HepG2 (cell line): ENCODE data around the gene TRIM28. TPM values are rescaled to one million over a fixed set of nuclear protein-coding genes. Genes with fewer than 3 reads are reported as not detected.

Experiments used
- IKZF4 ChIP-seq: sonication (generic); formaldehyde crosslinking; IDR thresholded peaks from 2 replicates; pipeline ENCODE4 v1.5.1; 2020; ENCODE audit warnings: borderline replicate concordance, mild to moderate bottlenecking, low read depth, missing genetic modification reagents; ENCODE audit errors: not compliant biosample characterization
- JUND ChIP-seq: sonication (generic); formaldehyde crosslinking; IDR thresholded peaks from 2 replicates; pipeline ENCODE4 v1.8.0; 2022; ENCODE audit warnings: mild to moderate bottlenecking, missing genetic modification reagents
- KAT8 ChIP-seq: IDR thresholded peaks from 2 replicates; pipeline ENCODE4 v1.6.1; 2016; ENCODE audit warnings: missing genetic modification reagents, missing compliant biosample characterization
- ZHX2 ChIP-seq, 2 experiments: sonication (generic) in 1 of 2; formaldehyde crosslinking in 1 of 2; IDR thresholded peaks; 2 replicates each; pipeline versions ENCODE4 v1.6.1 to v1.9.0; 2014 to 2022; ENCODE audit warnings: antibody characterized with exemption in 1 of 2, borderline replicate concordance in 1 of 2, inconsistent platforms in 1 of 2, low read depth in 1 of 2, missing genetic modification reagents in 1 of 2
- ZNF660 ChIP-seq: sonication (generic); formaldehyde crosslinking; IDR thresholded peaks from 2 replicates; pipeline ENCODE4 v1.5.1; 2020; ENCODE audit warnings: mild to moderate bottlenecking, low read depth, missing genetic modification reagents, borderline replicate concordance
- ZNF713 ChIP-seq: sonication (generic); formaldehyde crosslinking; IDR thresholded peaks from 2 replicates; pipeline ENCODE4 v1.4.0; 2020; ENCODE audit warnings: mild to moderate bottlenecking, missing genetic modification reagents
- ZNF83 ChIP-seq: sonication (generic); formaldehyde crosslinking; IDR thresholded peaks from 2 replicates; pipeline ENCODE4 v1.4.0; 2020; ENCODE audit warnings: missing genetic modification reagents, mild to moderate bottlenecking, borderline replicate concordance
- polyA plus RNA-seq, 8 experiments: library from polyadenylated mRNA; depleted of rRNA in 3 of 8; stranded (reverse) in 7 of 8; unstranded in 1 of 8; fragments of >200 nt; fragmentation: Illumina TruSeq in 4 of 8; extraction: Trizol in 4 of 8; gene quantifications; 2 replicates each; pipeline versions ENCODE4 v1.2.1 to v1.2.3, GENCODE V29; 2011 to 2016; ENCODE audit warnings: low read depth in 4 of 8, missing spikeins in 1 of 8, mixed read lengths in 1 of 8; ENCODE audit not compliant: insufficient read depth in 1 of 8
- total RNA-seq, 5 experiments: library from RNA; depleted of rRNA; stranded (reverse); fragments of >200 nt; fragmentation: Illumina TruSeq; extraction: Trizol; gene quantifications; 2 replicates each; pipeline ENCODE4 v1.2.3, GENCODE V29; 2016; ENCODE audit warnings: low read depth in 1 of 5
- TF ChIP-seq, protein P1 (sequence below): sonication (generic); formaldehyde crosslinking; IDR thresholded peaks from 2 replicates; pipeline ENCODE4 v1.9.0; 2022; ENCODE audit warnings: missing genetic modification reagents, mild to moderate bottlenecking, borderline replicate concordance
- TF ChIP-seq, protein P2 (sequence below): sonication (generic); formaldehyde crosslinking; IDR thresholded peaks from 2 replicates; pipeline ENCODE4 v1.4.0; 2020; ENCODE audit warnings: missing genetic modification reagents
- TF ChIP-seq, protein P3 (sequence below): IDR thresholded peaks from 2 replicates; pipeline ENCODE4 v1.6.1; 2016; ENCODE audit warnings: mild to moderate bottlenecking, missing biosample characterization, missing genetic modification reagents
- TF ChIP-seq, protein P4 (sequence below): sonication (generic); formaldehyde crosslinking; IDR thresholded peaks from 2 replicates; pipeline ENCODE4 v1.4.0; 2020; ENCODE audit warnings: mild to moderate bottlenecking, missing genetic modification reagents
- TF ChIP-seq, protein P5 (sequence below): IDR thresholded peaks from 2 replicates; pipeline ENCODE4 v1.6.1; 2016; ENCODE audit warnings: mild to moderate bottlenecking
- TF ChIP-seq, protein P6 (sequence below): conservative IDR thresholded peaks from 2 replicates; pipeline ENCODE4 v1.6.1; 2018; ENCODE audit warnings: missing genetic modification reagents

Gene TRIM28
- total and polyA plus RNA-seq, 2 of the 13 experiments (the other 11 are each of a cell fraction or from before 2014, with no cell fraction given) = 361 to 439 TPM

GRCh38 chr19:58559275-58560006 is 15.6 kb downstream of the TRIM28 start (continued):
- TF ChIP-seq ZHX2 (IDR thresholded peaks at IDR 0.05; ENCODE audit: low read depth) (peak; percentile 45), ZHX2 (CRISPR knock-in tag; IDR thresholded peaks at IDR 0.05; ENCODE audit: borderline replicate concordance) (no peak), KAT8 (peak; percentile 80; the same call in 1 of the 2 replicates), JUND (CRISPR knock-in tag) (0 out of 2 replicates have a peak, but pooled peaks have one; percentile 15), ZNF83 (CRISPR knock-in tag) (no peak), ZNF660 (0 out of 2 replicates have a peak, but pooled peaks have one; percentile 52), ZNF713 (no peak), IKZF4 (CRISPR knock-in tag) (peak; percentile 75)
- TF ChIP-seq, protein P1, sequence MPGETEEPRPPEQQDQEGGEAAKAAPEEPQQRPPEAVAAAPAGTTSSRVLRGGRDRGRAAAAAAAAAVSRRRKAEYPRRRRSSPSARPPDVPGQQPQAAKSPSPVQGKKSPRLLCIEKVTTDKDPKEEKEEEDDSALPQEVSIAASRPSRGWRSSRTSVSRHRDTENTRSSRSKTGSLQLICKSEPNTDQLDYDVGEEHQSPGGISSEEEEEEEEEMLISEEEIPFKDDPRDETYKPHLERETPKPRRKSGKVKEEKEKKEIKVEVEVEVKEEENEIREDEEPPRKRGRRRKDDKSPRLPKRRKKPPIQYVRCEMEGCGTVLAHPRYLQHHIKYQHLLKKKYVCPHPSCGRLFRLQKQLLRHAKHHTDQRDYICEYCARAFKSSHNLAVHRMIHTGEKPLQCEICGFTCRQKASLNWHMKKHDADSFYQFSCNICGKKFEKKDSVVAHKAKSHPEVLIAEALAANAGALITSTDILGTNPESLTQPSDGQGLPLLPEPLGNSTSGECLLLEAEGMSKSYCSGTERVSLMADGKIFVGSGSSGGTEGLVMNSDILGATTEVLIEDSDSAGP (CRISPR knock-in tag) = peak; percentile 82
- TF ChIP-seq, protein P2, sequence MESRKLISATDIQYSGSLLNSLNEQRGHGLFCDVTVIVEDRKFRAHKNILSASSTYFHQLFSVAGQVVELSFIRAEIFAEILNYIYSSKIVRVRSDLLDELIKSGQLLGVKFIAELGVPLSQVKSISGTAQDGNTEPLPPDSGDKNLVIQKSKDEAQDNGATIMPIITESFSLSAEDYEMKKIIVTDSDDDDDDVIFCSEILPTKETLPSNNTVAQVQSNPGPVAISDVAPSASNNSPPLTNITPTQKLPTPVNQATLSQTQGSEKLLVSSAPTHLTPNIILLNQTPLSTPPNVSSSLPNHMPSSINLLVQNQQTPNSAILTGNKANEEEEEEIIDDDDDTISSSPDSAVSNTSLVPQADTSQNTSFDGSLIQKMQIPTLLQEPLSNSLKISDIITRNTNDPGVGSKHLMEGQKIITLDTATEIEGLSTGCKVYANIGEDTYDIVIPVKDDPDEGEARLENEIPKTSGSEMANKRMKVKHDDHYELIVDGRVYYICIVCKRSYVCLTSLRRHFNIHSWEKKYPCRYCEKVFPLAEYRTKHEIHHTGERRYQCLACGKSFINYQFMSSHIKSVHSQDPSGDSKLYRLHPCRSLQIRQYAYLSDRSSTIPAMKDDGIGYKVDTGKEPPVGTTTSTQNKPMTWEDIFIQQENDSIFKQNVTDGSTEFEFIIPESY (CRISPR knock-in tag) = no peak
- TF ChIP-seq, protein P3, sequence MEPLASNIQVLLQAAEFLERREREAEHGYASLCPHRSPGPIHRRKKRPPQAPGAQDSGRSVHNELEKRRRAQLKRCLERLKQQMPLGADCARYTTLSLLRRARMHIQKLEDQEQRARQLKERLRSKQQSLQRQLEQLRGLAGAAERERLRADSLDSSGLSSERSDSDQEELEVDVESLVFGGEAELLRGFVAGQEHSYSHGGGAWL (CRISPR knock-in tag) = peak; percentile 70
- TF ChIP-seq, protein P4, sequence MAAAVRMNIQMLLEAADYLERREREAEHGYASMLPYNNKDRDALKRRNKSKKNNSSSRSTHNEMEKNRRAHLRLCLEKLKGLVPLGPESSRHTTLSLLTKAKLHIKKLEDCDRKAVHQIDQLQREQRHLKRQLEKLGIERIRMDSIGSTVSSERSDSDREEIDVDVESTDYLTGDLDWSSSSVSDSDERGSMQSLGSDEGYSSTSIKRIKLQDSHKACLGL (CRISPR knock-in tag) = peak; percentile 95
- TF ChIP-seq, protein P5, sequence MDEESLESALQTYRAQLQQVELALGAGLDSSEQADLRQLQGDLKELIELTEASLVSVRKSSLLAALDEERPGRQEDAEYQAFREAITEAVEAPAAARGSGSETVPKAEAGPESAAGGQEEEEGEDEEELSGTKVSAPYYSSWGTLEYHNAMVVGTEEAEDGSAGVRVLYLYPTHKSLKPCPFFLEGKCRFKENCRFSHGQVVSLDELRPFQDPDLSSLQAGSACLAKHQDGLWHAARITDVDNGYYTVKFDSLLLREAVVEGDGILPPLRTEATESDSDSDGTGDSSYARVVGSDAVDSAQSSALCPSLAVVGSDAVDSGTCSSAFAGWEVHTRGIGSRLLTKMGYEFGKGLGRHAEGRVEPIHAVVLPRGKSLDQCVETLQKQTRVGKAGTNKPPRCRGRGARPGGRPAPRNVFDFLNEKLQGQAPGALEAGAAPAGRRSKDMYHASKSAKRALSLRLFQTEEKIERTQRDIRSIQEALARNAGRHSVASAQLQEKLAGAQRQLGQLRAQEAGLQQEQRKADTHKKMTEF (CRISPR knock-in tag) = peak; percentile 73
- TF ChIP-seq, protein P6, sequence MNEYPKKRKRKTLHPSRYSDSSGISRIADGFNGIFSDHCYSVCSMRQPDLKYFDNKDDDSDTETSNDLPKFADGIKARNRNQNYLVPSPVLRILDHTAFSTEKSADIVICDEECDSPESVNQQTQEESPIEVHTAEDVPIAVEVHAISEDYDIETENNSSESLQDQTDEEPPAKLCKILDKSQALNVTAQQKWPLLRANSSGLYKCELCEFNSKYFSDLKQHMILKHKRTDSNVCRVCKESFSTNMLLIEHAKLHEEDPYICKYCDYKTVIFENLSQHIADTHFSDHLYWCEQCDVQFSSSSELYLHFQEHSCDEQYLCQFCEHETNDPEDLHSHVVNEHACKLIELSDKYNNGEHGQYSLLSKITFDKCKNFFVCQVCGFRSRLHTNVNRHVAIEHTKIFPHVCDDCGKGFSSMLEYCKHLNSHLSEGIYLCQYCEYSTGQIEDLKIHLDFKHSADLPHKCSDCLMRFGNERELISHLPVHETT (CRISPR knock-in tag) = no peak
